PFSK-1 (cell line): ENCODE results near the gene PRR14.

Experiments
- FOXP2 ChIP-seq: optimal IDR thresholded peaks from 2 replicates; pipeline ENCODE3; 2011; ENCODE audit warnings: borderline replicate concordance, control low read depth, inconsistent platforms; ENCODE audit not compliant: insufficient read depth; ENCODE audit errors: extremely low read length, extremely low read depth
- POLR2AphosphoS5 ChIP-seq: IDR thresholded peaks from 2 replicates; pipeline ENCODE4 v1.6.1; 2012; ENCODE audit warnings: low read depth, mild to moderate bottlenecking, control low read depth, low read length, moderate library complexity
- SIN3A ChIP-seq: IDR thresholded peaks from 2 replicates; pipeline ENCODE4 v1.6.1; 2012; ENCODE audit warnings: mild to moderate bottlenecking, low read length, moderate library complexity, borderline replicate concordance; ENCODE audit not compliant: insufficient read depth
- TAF1 ChIP-seq: IDR thresholded peaks from 2 replicates; pipeline ENCODE4 v1.6.1; 2012; ENCODE audit warnings: low read length, control low read depth, borderline replicate concordance; ENCODE audit not compliant: insufficient read depth
- TF ChIP-seq, protein P1 (sequence below), 2 experiments: IDR thresholded peaks; 2 replicates each; pipeline versions ENCODE4 v1.6.1 to v1.8.0; 2011 to 2012; ENCODE audit warnings: low read depth in 2 of 2, low read length in 2 of 2, control low read depth in 1 of 2, inconsistent platforms in 1 of 2, mild to moderate bottlenecking in 1 of 2, moderate library complexity in 1 of 2; ENCODE audit not compliant: insufficient read depth in 1 of 2

PRR14 gene

DNA sequence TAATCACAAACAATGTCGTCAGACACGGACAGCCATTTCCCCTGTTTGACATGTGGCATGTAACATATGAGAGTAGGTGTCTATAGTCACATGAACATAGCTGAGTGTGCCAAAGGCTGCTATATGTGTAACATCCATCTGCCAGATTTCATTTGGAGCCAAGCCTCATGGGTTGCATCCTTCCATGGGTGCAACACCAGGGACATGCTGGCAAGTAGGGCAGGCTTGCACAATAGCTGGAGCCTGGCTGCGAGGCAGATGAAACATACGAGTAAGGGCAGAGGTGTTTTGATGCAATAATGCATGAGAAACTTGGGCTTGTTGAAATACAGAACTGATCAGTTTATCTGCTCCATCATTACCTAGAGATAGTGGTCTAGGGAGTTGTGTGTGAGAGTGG is 31.6 kb upstream of the PRR14 start:
- TF ChIP-seq FOXP2 (no peak), TAF1 (no peak), SIN3A (no peak)

DNA sequence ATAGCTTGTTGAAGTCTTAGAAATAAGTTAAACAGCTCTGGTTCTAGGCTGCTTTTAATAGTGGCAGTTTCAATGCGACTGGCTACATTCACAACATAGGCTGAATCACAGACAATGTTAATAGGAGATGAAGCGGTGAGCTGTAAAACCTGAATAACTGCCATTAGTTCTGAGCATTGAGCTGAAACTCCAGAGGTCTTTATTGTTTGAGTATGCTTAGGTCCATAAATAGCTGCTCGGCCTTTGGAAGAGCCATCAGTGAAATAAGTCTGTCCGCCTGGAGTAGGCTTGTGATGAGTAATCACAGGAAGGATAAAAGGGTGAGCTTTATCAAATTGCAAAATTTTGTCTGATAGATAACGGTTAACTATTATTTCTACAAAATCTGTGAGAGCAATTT is 31.1 kb upstream of the PRR14 start:
- TF ChIP-seq POLR2AphosphoS5: no peak
- no peak for TF ChIP-seq TAF1
- TF ChIP-seq FOXP2: no peak
- TF ChIP-seq SIN3A: no peak
- TF ChIP-seq, protein P1, sequence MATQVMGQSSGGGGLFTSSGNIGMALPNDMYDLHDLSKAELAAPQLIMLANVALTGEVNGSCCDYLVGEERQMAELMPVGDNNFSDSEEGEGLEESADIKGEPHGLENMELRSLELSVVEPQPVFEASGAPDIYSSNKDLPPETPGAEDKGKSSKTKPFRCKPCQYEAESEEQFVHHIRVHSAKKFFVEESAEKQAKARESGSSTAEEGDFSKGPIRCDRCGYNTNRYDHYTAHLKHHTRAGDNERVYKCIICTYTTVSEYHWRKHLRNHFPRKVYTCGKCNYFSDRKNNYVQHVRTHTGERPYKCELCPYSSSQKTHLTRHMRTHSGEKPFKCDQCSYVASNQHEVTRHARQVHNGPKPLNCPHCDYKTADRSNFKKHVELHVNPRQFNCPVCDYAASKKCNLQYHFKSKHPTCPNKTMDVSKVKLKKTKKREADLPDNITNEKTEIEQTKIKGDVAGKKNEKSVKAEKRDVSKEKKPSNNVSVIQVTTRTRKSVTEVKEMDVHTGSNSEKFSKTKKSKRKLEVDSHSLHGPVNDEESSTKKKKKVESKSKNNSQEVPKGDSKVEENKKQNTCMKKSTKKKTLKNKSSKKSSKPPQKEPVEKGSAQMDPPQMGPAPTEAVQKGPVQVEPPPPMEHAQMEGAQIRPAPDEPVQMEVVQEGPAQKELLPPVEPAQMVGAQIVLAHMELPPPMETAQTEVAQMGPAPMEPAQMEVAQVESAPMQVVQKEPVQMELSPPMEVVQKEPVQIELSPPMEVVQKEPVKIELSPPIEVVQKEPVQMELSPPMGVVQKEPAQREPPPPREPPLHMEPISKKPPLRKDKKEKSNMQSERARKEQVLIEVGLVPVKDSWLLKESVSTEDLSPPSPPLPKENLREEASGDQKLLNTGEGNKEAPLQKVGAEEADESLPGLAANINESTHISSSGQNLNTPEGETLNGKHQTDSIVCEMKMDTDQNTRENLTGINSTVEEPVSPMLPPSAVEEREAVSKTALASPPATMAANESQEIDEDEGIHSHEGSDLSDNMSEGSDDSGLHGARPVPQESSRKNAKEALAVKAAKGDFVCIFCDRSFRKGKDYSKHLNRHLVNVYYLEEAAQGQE (IDR thresholded peaks at IDR 0.05; ENCODE audit: insufficient read depth in 1 of 2, low read depth in 2 of 2, low read length in 2 of 2): no peak

DNA sequence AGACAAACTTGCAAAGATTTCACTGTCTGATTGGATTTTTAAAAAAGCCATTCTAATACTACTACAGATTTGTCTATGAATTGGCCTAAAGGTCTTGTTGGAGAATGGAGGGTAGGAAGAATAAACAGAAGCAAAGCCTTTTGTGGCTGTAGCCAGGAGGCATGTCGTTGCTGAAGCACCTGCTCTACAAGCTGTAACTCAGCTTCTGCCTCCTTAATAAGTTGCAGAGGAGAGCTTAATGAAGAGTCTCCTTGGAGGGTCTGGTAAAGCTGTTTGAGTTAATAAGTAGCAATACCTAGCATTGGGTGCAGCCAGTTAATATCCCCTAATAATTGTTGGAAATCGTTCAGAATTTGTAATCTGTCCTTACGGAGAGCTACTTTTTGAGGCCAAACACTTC is 30.6 kb upstream of the PRR14 start:
- no peak for TF ChIP-seq FOXP2
- no peak for TF ChIP-seq SIN3A
- TF ChIP-seq, protein P1 (IDR thresholded peaks at IDR 0.05; ENCODE audit: insufficient read depth in 1 of 2, low read depth in 2 of 2, low read length in 2 of 2): no peak
- no peak for TF ChIP-seq POLR2AphosphoS5
- no peak for TF ChIP-seq TAF1

- TF ChIP-seq TAF1 (no peak), FOXP2 (no peak), POLR2AphosphoS5 (no peak), SIN3A (no peak)
- TF ChIP-seq, protein P1 (IDR thresholded peaks at IDR 0.05; ENCODE audit: insufficient read depth in 1 of 2, low read depth in 2 of 2, low read length in 2 of 2): no peak
Observed at GRCh38 chr16:30621765-30622164, 29.0 kb upstream of the PRR14 start.

- TF ChIP-seq TAF1 (no peak), FOXP2 (no peak), SIN3A (no peak), POLR2AphosphoS5 (no peak)
- TF ChIP-seq, protein P1 (IDR thresholded peaks at IDR 0.05; ENCODE audit: insufficient read depth in 1 of 2, low read depth in 2 of 2, low read length in 2 of 2): no peak
Observed at GRCh38 chr16:30622455-30623032, 28.2 kb upstream of the PRR14 start.
